ENCODE data around the gene AGBL4.

AGBL4 gene

DNA sequence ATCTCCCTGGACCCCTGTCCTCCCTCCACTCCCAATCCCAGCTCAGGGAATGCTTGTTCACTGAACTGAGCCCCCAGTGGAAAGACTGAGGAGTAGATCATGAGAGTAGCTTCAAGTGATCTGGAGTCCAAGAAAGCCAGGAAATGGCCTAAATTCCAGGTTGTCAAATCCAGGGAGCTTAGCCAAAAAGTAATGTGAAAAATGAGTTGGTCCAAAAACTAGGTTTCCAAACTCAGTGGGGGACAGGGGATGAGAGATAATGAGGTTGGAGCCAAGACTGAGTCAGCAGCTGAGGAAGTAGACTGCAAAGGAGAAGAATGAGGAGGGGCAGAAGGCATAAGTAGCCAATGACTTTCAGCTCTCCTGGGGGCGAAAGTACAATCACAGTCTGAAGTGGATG, 963.0 kb downstream of the AGBL4 start:
- DNase-seq (ENCODE audit: low read depth): peak; percentile 91
- TF ChIP-seq CTCF (conservative IDR thresholded peaks at IDR 0.05; ENCODE audit: low read length): peak; percentile 42
- no peak overlapping the region for H3K4me3 ChIP-seq (ENCODE audit: low read length)

DNA sequence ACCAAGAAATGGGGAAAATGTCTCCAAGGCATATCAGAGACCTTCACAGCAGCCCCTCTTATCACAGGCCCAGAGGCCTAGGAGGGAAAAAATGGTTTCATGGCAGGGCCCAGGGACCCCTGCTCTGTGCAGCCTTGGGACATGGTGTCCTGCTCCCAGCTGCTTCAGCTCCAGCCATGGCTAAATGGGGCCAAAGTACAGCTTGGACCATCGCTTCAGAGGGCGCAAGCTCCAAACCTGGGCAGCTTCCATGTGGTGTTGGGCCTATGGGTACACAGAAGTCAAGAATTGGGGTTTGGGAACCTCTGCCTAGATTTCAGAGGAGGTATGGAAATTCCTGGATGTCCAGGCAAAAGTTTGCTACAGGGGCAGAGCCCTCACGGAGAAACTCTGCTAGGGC, 964.7 kb downstream of the AGBL4 start:
- no peak for DNase-seq (ENCODE audit: low read depth)
- no peak overlapping the region for H3K4me3 ChIP-seq (ENCODE audit: low read length)
- TF ChIP-seq CTCF (conservative IDR thresholded peaks at IDR 0.05; ENCODE audit: low read length): no peak

GRCh38 chr1:49052102-49052501, 971.7 kb downstream of the AGBL4 start:
- no peak for TF ChIP-seq CTCF (conservative IDR thresholded peaks at IDR 0.05; ENCODE audit: low read length)
- no peak for DNase-seq (ENCODE audit: low read depth)
- H3K4me3 ChIP-seq (ENCODE audit: low read length): no peak overlapping the region

- no peak for DNase-seq (ENCODE audit: low read depth)
- no peak overlapping the region for H3K4me3 ChIP-seq (ENCODE audit: low read length)
- TF ChIP-seq CTCF (conservative IDR thresholded peaks at IDR 0.05; ENCODE audit: low read length): no peak
Measured at GRCh38 chr1:49051647-49052046, 972.1 kb downstream of the AGBL4 start.

DNA sequence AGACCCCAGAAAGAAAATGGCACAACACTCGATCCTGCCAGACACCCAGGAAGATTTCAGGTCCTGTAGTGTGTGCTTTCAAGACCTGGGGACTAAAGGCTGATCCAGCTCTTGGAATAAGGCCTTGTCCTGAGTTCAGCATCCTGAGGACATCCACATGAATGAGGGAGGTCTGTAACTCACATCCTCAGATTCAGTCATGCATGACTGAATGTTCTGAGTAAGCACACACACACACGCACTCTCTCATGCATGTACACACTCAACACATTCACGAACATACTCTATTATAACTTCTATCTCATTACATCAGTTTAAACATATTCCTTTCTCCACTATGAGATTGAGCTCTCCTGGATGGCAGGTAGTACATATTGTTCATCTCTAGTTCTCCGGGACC, 973.7 kb downstream of the AGBL4 start:
- TF ChIP-seq CTCF (conservative IDR thresholded peaks at IDR 0.05; ENCODE audit: low read length): no peak
- no peak overlapping the region for H3K4me3 ChIP-seq (ENCODE audit: low read length)
- no peak for DNase-seq (ENCODE audit: low read depth)

GRCh38 chr1:49048188-49048587, 975.6 kb downstream of the AGBL4 start:
- no peak for TF ChIP-seq CTCF (conservative IDR thresholded peaks at IDR 0.05; ENCODE audit: low read length)
- DNase-seq (ENCODE audit: low read depth): no peak
- H3K4me3 ChIP-seq (ENCODE audit: low read length): no peak overlapping the region

- DNase-seq (ENCODE audit: low read depth): no peak
- H3K4me3 ChIP-seq (ENCODE audit: low read length): no peak overlapping the region
- TF ChIP-seq CTCF (conservative IDR thresholded peaks at IDR 0.05; ENCODE audit: low read length): no peak
Measured at GRCh38 chr1:49046305-49046704, 977.4 kb downstream of the AGBL4 start.
